HepG2 (cell line): Measurements from ENCODE around the gene CAMTA1. TPM values are rescaled to one million over a fixed set of nuclear protein-coding genes. Genes with fewer than 3 reads are reported as not detected.

Experiments
- ATAC-seq: fragments of 200-7000 bp; cut with Tn5 transposase; 3 replicates; pipeline ENCODE4 v1.9.1; 2020; ENCODE audit warnings: mild to moderate bottlenecking, moderate library complexity
- BruUV-seq: library from RNA; stranded (reverse); fragments of 400-500 nt; replicated peaks from 2 replicates; lab custom pipeline; 2021; lab: Mats Ljungman, UMichigan
- CTCF ChIA-PET: fragments of 300-600 bp; formaldehyde crosslinking; extraction: SDS; loops from one replicate; lab custom pipeline; 2021; ENCODE audit warnings: low total read pairs, inconsistent platforms, low intra/inter-chr PET ratio; lab: Yijun Ruan, JAX
- POLR2A ChIA-PET: fragments of 350-600 bp; sonication (Branson Sonifier 250); formaldehyde crosslinking; loops from one replicate; lab custom pipeline; 2020; ENCODE audit warnings: antibody characterized with exemption, inconsistent platforms; lab: Yijun Ruan, JAX
- DNase-seq: peaks from one replicate; pipeline ENCODE4 v3.0.0-alpha.2; 2015; ENCODE audit warnings: low spot score
- FAIRE-seq: peaks from 3 replicates; lab custom pipeline; 2011; peaks lifted over from hg19 to GRCh38; lab: Jason Lieb, UNC
- H2AFZ ChIP-seq: one replicate; pipeline ENCODE4 v1.6.1; 2011; ENCODE audit warnings: low read length, inconsistent platforms
- H3K27ac ChIP-seq: fragments of 300-600 bp; 3 replicates; pipeline ENCODE4 v1.8.0; 2011; ENCODE audit warnings: mixed run types, mild to moderate bottlenecking, mixed read lengths, low read length, inconsistent platforms; ENCODE audit not compliant: insufficient read depth; ENCODE audit errors: extremely low read length
- H3K27me3 ChIP-seq, 2 experiments: fragments of 200-600 bp in 1 of 2; 2 replicates in 1 of 2; 3 replicates in 1 of 2; pipeline versions ENCODE4 v1.6.0 to v1.8.0; 2011; ENCODE audit warnings: low read length in 2 of 2, mild to moderate bottlenecking in 2 of 2, moderate library complexity in 2 of 2, inconsistent platforms in 1 of 2; ENCODE audit not compliant: insufficient read depth in 2 of 2, control insufficient read depth in 1 of 2
- H3K36me3 ChIP-seq, 2 experiments: fragments of 200-600 bp in 1 of 2; replicated peaks in 1 of 2; 2 replicates in 1 of 2; 3 replicates in 1 of 2; pipeline versions ENCODE4 v1.5.1 to v1.8.0; 2011; ENCODE audit warnings: low read length in 2 of 2, inconsistent platforms in 1 of 2; ENCODE audit not compliant: insufficient read depth in 2 of 2, control insufficient read depth in 1 of 2
- H3K4me1 ChIP-seq: 2 replicates; pipeline ENCODE4 v1.5.1; 2012; ENCODE audit warnings: low read length, inconsistent platforms; ENCODE audit not compliant: insufficient read depth
- H3K4me2 ChIP-seq: 2 replicates; pipeline ENCODE4 v1.6.0; 2011; ENCODE audit warnings: low read depth, low read length, inconsistent platforms
- H3K4me3 ChIP-seq, 3 experiments: fragments of 200-600 bp in 1 of 3; sonication (generic), shearing (Covaris generic) in 1 of 3; replicated peaks in 1 of 3; 2 replicates each; pipeline ENCODE4 v1.5.1; 2011 to 2016; ENCODE audit warnings: low read length in 3 of 3, inconsistent platforms in 2 of 3, low read depth in 2 of 3, mild to moderate bottlenecking in 2 of 3, control low read depth in 1 of 3, mixed read lengths in 1 of 3; ENCODE audit not compliant: insufficient read depth in 1 of 3
- H3K79me2 ChIP-seq: one replicate; pipeline ENCODE4 v1.6.1; 2011; ENCODE audit warnings: low read length, inconsistent platforms; ENCODE audit not compliant: insufficient read depth
- H3K9ac ChIP-seq: 2 replicates; pipeline ENCODE4 v1.6.0; 2011; ENCODE audit warnings: mild to moderate bottlenecking, low read depth, low read length, inconsistent platforms; ENCODE audit not compliant: insufficient read depth
- H3K9me3 ChIP-seq: 2 replicates; pipeline ENCODE4 v1.5.1; 2012; ENCODE audit warnings: mild to moderate bottlenecking, low read length
- H4K20me1 ChIP-seq: 2 replicates; pipeline ENCODE4 v1.6.0; 2011; ENCODE audit warnings: inconsistent platforms, mild to moderate bottlenecking, low read length, moderate library complexity; ENCODE audit not compliant: insufficient read depth
- CBX2 ChIP-seq, 2 experiments: fragments of 200-600 bp in 1 of 2; sonication (generic); formaldehyde crosslinking in 1 of 2; IDR thresholded peaks; 2 replicates each; pipeline versions ENCODE4 v1.7.0 to v1.8.1; 2018 to 2022; ENCODE audit warnings: low read depth in 2 of 2, low read length in 1 of 2, mild to moderate bottlenecking in 1 of 2, missing genetic modification reagents in 1 of 2
- HDAC1 ChIP-seq: sonication (generic); formaldehyde crosslinking; IDR thresholded peaks from 2 replicates; pipeline ENCODE4 v1.5.1; 2020; ENCODE audit warnings: mild to moderate bottlenecking, missing genetic modification reagents
- PAF1 ChIP-seq: IDR thresholded peaks from 2 replicates; pipeline ENCODE4 v1.6.1; 2016; ENCODE audit warnings: missing genetic modification reagents, missing compliant biosample characterization
- THAP7 ChIP-seq: sonication (generic); formaldehyde crosslinking; IDR thresholded peaks from 2 replicates; pipeline ENCODE4 v1.8.1; 2023; ENCODE audit warnings: mild to moderate bottlenecking, missing genetic modification reagents
- ZNF138 ChIP-seq: sonication (generic); formaldehyde crosslinking; IDR thresholded peaks from 2 replicates; pipeline ENCODE4 v1.5.0; 2020; ENCODE audit warnings: mild to moderate bottlenecking, low read depth, missing genetic modification reagents
- ZSCAN5A ChIP-seq: sonication (generic); formaldehyde crosslinking; IDR thresholded peaks from 2 replicates; pipeline ENCODE4 v1.8.0; 2022; ENCODE audit warnings: mild to moderate bottlenecking, missing genetic modification reagents, borderline replicate concordance
- in situ Hi-C: cut with HindIII; loops from 2 replicates; pipeline ENCODE4 v1.10.0; 2017; ENCODE audit warnings: low pct_unique_long_range_greater_than_20kb; ENCODE audit not compliant: extremely low pct_ligation_motif_present
- intact Hi-C: fragments of 100-400 bp; cut with micrococcal nuclease; formaldehyde crosslinking; loops from one replicate; pipeline ENCODE4 v1.10.0; 2022; ENCODE audit not compliant: unreplicated experiment
- polyA plus RNA-seq, 8 experiments: library from polyadenylated mRNA; depleted of rRNA in 3 of 8; stranded (reverse) in 7 of 8; unstranded in 1 of 8; fragments of >200 nt; fragmentation: Illumina TruSeq in 4 of 8; extraction: Trizol in 4 of 8; gene quantifications; 2 replicates each; pipeline versions ENCODE4 v1.2.1 to v1.2.3, GENCODE V29; 2011 to 2016; ENCODE audit warnings: low read depth in 4 of 8, missing spikeins in 1 of 8, mixed read lengths in 1 of 8; ENCODE audit not compliant: insufficient read depth in 1 of 8
- total RNA-seq, 5 experiments: library from RNA; depleted of rRNA; stranded (reverse); fragments of >200 nt; fragmentation: Illumina TruSeq; extraction: Trizol; gene quantifications; 2 replicates each; pipeline ENCODE4 v1.2.3, GENCODE V29; 2016; ENCODE audit warnings: low read depth in 1 of 5
- TF ChIP-seq, protein P1 (sequence below): sonication (generic); formaldehyde crosslinking; IDR thresholded peaks from 2 replicates; pipeline ENCODE4 v1.5.1; 2020; ENCODE audit warnings: mild to moderate bottlenecking, missing genetic modification reagents, borderline replicate concordance

The CAMTA1 gene
- total and polyA plus RNA-seq, 2 of the 13 experiments (the other 11 are each of a cell fraction or from before 2014, with no cell fraction given) = 25.0 to 36.4 TPM

- TF ChIP-seq ZSCAN5A (CRISPR knock-in tag) = no peak
- TF ChIP-seq, all 625 proteins: peak for 0
Measured at GRCh38 chr1:7136166-7136953, 351.1 kb downstream of the CAMTA1 start (continued).

GRCh38 chr1:7140251-7140650 lies 355.0 kb downstream of the CAMTA1 start:
- CTCF ChIA-PET = no interaction called here
- POLR2A ChIA-PET = no interaction called here

More at GRCh38 chr1:7140251-7140650, 355.0 kb downstream of the CAMTA1 start:
- in situ Hi-C loops (no loop called here), intact Hi-C loops (no loop called here)
- TF ChIP-seq PAF1 = no peak
- TF ChIP-seq CBX2 (IDR thresholded peaks at IDR 0.05; ENCODE audit: low read depth, low read length) = no peak
- TF ChIP-seq CBX2 (CRISPR knock-in tag; IDR thresholded peaks at IDR 0.05; ENCODE audit: low read depth) = no peak
- TF ChIP-seq, protein P1, sequence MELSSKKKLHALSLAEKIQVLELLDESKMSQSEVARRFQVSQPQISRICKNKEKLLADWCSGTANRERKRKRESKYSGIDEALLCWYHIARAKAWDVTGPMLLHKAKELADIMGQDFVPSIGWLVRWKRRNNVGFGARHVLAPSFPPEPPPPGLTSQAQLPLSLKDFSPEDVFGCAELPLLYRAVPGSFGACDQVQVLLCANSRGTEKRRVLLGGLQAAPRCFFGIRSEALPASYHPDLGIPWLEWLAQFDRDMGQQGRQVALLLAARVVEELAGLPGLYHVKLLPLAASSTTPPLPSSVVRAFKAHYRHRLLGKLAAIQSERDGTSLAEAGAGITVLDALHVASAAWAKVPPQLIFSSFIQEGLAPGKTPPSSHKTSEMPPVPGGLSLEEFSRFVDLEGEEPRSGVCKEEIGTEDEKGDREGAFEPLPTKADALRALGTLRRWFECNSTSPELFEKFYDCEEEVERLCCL (CRISPR knock-in tag) = no peak
- TF ChIP-seq HDAC1 (CRISPR knock-in tag) = no peak
- no peak for TF ChIP-seq ZNF138 (CRISPR knock-in tag)
- TF ChIP-seq THAP7 (CRISPR knock-in tag) = no peak
- Histone ChIP-seq H3K9ac (no peak overlapping the region), H3K4me2 (no peak overlapping the region), H4K20me1 (no peaks in the 10 kb centered on the region), H3K79me2 (no peaks in the 10 kb centered on the region), H3K36me3 (no peaks in the 10 kb centered on the region), H2AFZ (no peak overlapping the region), H3K9me3 (no peaks in the 10 kb centered on the region), H3K27me3 (peaks cover 0 to 5% of the 10 kb centered on the region in 2 experiments; a peak in 1 of 5 replicates), H3K4me1 (no peaks in the 10 kb centered on the region), H3K27ac (no peak overlapping the region), H3K4me3 (no peak overlapping the region)
- ATAC-seq (no peak), FAIRE-seq (no peak), DNase-seq (no peak)
- BruUV-seq = no TSS peak
